HG02970 (cell line): ENCODE measurements around the gene ATP6V0D1.

Experiments
- ATAC-seq: cut with Tn5 transposase; IDR thresholded peaks from one replicate; pipeline ENCODE4 v1.9.1; 2021; ENCODE audit warnings: mild to moderate bottlenecking, moderate library complexity, moderate number of reproducible peaks; ENCODE audit not compliant: unreplicated experiment, low FRiP score

Gene ATP6V0D1

GRCh38 chr16:67463691-67464090, 17.3 kb downstream of the ATP6V0D1 start:
- no peak for ATAC-seq

DNA sequence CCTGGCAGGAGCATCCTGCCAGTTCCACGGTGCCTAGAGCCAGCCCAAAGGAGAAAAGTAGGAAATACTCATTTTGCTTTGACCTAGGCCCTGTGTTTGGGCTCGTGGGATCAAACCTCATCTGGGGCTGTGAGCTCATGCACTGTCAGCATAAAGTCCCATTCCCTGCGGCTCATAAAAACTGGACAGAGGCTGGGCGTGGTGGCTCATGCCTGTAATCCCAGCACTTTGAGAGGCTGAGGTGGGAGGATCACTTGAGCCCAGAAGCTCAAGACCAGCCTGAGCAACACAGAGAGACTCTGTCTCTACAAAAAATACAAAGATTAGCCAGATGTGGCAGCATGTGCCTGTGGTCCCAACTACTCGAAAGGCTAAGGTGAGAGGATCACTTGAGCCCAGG, 17.9 kb downstream of the ATP6V0D1 start:
- ATAC-seq = no peak

- ATAC-seq = no peak
These were observed 18.7 kb downstream of the ATP6V0D1 start for GRCh38 chr16:67462279-67462655.

- no peak for ATAC-seq
These were observed 19.2 kb downstream of the ATP6V0D1 start for GRCh38 chr16:67461600-67462278.

DNA sequence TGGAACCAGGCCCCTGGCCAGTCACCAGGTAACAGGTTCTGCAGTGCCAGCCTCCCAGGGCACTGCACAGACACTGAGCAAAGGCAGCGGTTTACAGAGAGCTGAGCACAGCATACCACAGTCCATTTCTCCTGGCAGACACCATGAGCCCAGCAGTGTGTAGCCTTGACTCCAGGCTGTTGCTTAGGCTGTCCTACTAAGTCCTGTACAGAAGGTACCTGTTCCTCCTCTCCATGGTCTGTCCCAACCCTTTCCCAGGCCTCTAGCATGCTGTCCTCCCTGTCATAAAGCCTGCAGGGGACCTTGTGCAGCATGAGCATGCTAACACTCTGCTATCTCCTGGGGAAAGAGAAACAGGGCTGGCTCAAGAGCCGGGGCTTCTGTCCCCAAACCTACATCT, 20.0 kb downstream of the ATP6V0D1 start:
- no peak for ATAC-seq

DNA sequence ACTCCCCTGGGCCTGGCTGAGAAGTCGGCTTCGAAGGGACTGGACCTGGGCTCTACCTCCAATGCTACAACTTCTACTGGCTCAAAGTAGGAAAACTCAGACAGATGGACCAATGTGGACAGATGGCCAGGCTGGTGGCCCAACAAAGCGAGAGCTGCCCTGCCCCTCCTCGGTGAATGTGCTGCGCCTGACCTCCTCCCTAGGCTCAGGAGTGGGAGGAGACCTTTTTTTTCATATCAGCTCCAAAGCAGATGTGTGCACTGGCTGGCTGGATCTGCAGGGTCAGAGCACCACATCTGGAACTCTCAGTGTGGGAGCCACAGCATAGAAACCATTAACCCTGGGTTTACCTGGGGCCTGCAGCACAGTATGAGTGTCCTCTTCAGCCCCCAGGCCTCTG, 20.8 kb downstream of the ATP6V0D1 start:
- no peak for ATAC-seq

- no peak for ATAC-seq
These were observed 21.2 kb downstream of the ATP6V0D1 start for GRCh38 chr16:67459861-67460150.

GRCh38 chr16:67459066-67459860, 21.7 kb downstream of the ATP6V0D1 start:
- ATAC-seq = no peak

GRCh38 chr16:67458121-67458641, 22.8 kb downstream of the ATP6V0D1 start:
- no peak for ATAC-seq

- no peak for ATAC-seq
These were observed 23.3 kb downstream of the ATP6V0D1 start for GRCh38 chr16:67457611-67458010.

DNA sequence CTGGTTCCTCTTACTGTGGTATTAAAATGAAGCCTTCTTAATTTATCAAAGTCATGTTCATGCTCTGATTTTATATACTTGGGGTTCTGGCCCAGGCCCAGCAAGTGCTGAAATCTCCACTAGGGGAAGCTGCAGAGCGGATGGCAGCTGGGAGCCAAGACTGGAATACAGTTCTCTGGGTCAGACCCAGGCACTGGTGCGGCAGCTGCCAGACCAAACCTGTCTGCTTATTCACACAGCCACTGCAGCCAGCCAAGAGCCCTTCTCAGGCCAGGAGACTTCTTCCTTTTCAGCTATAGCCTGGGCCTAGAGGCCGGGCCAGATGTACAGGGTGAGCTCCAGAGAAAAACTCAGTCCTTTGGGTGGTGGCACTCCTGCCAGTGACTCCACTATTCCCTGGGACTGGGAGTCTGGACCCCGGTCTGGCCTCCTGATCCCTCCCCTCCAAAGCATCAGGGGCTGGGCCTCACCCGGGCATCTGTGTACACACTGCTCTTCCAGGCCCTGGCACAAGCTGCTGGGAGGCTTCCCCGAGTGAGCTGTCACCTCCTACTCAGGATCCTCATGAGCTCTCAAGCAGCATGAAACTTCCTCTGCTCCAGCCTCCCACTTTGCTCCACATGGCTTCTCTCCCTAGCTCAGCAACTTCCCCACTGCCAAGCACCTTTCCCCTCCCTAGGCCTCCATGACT, 24.4 kb downstream of the ATP6V0D1 start:
- ATAC-seq = no peak

DNA sequence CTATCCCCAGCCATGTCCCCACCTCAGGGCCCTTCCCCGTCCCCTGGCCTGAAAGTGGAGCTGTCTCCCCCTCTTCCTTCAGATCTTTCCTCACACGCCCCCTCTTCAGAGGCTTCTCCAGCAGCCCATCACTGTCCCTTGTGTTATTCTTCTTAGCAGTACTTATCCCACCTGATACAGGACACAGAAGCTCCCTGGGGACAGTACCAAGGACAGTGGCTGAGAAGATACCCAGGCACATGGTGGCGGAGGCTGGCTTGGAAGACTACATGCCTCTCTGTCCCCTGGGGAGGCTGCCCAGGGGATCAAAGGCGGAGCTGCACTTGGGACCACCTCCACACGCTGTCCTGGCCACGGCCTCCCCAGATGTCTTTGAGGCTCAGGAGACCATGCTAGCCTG, 26.1 kb downstream of the ATP6V0D1 start:
- no peak for ATAC-seq

DNA sequence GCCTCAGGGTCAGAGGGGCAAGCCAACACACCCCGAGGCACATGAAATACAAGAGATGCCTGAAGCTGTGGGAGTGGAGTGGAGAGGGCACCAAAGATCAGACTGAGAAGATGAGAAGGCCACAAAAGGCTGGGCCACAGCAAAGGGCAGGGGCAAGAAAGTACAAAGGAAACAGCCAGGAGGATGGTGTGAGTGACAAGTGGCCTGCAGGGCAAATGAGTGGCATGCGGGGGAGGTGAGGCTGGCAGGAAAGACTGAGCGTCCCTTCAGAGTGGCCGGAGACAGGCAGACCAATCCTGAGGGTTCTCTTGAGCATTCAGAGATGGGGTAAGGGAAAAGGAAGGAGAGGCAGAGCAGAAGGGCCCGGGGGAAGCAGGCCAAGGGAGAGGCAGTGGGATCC, 26.9 kb downstream of the ATP6V0D1 start:
- ATAC-seq = no peak

- ATAC-seq = no peak
These were observed 29.1 kb downstream of the ATP6V0D1 start for GRCh38 chr16:67451704-67452435.

DNA sequence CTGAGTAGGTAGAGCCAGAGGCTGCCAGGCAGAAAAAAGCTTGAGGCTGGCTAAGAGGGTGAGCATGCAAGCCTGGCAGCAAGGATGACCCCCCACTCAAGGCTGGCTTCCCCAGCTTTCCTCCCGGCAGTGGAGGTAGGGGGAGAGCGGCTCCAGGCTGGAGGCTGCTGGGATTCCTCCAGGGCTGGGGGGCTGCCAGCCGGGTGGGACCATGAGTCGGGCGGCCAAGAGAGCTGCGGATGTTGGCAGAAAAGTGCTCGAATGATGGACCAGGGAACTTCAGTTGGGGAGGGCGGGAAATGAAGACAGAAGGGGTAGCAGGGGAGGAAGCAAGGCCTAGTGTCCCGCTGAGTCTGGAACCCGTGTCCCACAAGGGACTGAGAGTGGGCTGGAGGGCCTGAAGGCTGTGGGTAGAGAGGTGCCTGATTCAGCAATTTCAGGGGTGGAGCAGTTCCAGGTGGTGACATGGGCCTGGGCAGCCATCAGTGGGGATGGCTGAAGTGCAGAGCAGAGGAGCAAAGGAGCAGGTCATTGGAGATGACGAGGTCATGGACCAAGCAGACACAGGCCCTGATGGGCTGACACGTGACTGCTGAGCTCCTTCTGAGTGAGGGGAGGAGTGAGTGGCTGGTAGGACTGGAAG, 29.8 kb downstream of the ATP6V0D1 start:
- no peak for ATAC-seq

DNA sequence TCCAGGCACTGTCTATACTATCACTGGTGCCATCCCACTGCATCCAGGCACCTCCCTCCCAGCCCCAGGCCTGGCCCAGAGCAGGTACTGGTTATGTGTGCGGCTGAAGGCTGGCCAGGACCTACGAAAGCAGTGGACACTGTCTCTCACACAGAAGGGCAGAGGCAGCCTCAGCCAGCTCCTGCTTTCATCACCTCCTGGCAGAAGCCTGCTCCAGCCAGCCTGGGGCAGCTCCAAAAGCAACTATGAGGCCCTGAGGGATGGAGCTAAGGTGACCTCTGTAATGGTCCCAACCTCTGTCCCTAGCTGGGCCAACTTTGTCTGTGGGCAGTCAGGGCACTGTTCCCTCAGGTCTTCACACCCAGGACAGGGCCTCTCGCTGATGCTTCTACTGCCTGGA, 31.2 kb downstream of the ATP6V0D1 start:
- no peak for ATAC-seq

- ATAC-seq = no peak
These were observed 31.6 kb downstream of the ATP6V0D1 start for GRCh38 chr16:67449336-67449735.

DNA sequence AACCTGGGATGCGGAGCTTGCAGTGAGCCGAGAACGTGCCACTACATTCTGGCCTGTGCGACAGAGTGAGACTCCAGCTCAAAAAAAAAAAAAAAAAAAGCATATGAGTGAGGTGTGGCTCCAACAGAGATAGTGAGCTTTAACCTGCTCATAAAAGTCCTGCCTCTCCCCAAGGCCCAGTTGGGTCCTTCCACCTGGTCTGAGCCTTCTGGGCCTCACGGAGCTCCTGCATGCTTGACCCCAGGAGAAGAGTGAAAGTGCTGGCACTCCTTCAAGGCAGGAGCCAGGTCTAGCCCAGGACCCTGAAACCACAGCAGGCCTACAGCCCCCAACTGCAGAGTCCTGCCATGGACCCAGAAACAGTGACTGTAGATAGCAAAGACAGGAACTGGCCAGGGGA, 32.4 kb downstream of the ATP6V0D1 start:
- no peak for ATAC-seq

- ATAC-seq = no peak
These were observed 33.4 kb downstream of the ATP6V0D1 start for GRCh38 chr16:67447508-67448076.

DNA sequence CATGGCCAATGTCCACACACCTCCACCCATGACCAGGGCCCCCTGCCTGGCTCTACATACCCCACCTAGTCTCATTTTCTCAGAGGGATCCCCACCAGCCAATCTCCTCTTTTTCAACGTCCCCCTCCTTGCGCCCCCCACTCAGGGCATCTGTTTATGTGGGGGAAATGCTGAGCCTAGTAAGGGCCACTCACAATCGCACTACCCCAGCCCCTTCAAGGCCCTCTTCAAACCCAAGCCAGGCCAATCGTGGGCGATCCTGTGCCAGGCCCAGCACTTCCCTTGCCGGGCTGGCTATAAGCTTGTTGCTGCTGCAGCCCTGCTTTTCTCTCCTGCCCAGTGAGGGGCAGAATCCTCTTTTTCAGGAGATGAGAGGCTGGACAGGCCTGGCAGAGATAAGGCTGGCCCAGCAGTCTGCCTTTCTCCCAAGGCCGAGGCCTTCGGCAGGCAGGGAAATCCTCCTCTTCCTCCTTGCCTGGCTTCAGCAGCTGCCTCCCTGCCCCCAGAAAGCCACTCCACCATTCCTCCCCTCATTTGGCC, 33.9 kb downstream of the ATP6V0D1 start:
- no peak for ATAC-seq
